NCI-H510A (cell line): ENCODE data around the gene APOL1.
"Not testable (repeated sequence)": the region's sequence is repeated elsewhere in the genome, so short reads cannot be mapped to it uniquely, and the experiment has no call there.

Experiments
- DNase-seq: peaks from one replicate; lab custom pipeline; 2025; lab: John Stamatoyannopoulos, UW

APOL1 gene

GRCh38 chr22:36271231-36271630, 18.3 kb downstream of the APOL1 start:
- DNase-seq, result not testable (repeated sequence)

- DNase-seq, result not testable (repeated sequence)
These were observed 19.0 kb downstream of the APOL1 start for GRCh38 chr22:36271951-36272350.

DNA sequence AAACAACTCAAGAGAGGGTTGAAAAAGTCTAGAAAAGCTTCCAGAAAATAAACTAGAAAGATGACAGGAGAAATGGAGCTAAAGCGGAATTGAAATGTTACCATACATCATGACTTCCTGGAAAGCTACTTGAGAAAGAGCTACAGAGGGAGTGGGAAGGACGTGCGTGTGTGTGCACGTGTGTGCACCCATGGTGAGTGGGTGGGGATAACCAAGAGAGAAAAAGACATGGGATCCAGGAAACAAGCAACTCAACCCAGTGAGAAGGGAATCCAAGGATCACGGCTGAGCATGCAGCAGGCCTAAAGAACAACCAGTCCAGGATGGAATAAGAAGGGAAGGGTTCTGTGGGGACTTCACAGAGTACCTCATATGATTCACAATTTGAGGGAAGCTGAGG, 21.6 kb downstream of the APOL1 start:
- DNase-seq, result no peak

DNA sequence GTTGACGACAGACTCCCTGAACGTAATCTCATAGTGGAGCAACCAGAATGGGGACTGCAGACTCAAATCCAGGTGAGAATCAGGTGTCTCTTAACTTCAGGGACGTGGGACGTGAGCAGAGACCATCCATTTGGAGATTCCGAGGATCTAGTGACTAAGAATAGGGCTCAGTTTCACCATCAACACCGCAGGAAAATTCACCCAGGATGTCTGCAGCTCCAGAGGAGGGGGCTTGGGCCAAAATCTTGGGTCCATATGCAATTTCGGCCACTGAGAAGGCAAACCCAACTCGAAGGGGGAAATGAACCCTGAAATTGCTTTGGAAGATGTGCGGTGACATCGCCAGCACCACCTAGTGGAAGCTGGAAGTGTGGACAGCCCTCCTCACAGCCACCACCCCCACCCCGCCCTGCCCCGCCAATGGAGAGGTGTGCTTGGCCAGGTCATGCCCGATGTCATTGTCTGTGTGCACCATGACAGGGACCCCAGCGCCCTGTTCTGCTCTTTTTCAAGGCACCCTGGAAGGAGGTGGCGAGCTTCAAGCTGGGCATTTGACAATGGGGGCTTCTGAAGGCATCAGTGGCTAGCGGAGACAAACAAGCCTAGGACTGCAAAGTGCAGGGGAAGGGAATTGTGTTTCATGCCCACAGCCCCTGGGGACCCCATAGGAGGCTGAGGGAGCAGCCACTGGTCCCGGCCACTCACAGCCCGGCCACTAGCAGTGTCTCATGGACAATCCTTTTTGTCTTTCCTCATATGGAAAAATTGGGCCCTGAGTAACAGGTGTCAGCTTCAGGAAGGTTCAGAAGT, 24.8 kb downstream of the APOL1 start:
- DNase-seq, result no peak

DNA sequence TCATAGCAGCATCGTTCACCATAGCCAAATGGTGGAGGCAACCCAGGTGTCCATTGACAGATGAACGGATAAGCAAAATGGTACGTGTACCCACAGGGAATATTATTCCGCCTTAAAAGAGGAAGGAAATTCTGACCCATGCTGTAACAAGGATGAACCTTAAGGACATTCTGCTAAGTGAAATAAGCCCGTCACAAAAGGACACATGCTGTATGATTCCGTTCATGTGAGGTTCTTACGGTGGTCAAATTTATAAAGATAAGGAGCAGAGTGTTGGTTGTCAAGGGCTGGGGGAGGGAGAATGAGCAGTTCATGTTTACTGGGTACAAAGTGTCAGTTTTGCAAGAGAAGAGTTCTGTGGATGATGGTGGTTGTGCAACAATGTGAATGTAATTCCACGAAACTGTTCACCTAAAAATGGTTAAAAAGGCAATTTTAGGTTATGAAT, 26.3 kb downstream of the APOL1 start:
- no peak for DNase-seq

GRCh38 chr22:36280379-36280778, 27.4 kb downstream of the APOL1 start:
- DNase-seq, result no peak

- no peak for DNase-seq
These were observed 28.9 kb downstream of the APOL1 start for GRCh38 chr22:36281781-36282327.

DNA sequence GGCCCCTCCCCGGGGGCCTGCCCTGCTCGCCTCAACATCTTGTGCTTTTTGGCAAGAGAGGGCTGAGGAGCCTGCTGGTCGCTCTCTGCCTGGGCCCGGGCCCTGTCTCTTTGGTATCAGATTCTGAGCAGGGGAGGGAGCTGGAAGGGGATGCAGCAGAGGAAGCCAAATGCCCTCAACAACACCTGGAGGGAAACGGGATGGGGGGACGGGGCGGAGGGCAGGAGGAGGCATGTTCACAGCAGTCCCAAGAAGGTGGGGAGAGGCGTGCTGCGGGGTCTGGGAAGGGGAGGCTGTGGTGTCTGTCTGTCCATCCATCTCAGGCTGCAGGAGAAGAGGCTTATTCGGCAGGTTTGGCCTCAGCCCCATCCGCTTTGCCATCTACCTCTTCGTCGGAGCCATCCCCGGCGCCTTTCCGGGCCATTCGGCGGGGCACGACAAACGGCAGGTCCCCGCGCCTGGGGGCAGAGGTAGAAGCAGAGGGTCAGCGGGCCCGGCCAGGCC, 29.4 kb downstream of the APOL1 start:
- no peak for DNase-seq

- DNase-seq, result no peak
These were observed 31.2 kb downstream of the APOL1 start for GRCh38 chr22:36284171-36284571.

- no peak for DNase-seq
These were observed 32.1 kb downstream of the APOL1 start for GRCh38 chr22:36285017-36285416.

DNA sequence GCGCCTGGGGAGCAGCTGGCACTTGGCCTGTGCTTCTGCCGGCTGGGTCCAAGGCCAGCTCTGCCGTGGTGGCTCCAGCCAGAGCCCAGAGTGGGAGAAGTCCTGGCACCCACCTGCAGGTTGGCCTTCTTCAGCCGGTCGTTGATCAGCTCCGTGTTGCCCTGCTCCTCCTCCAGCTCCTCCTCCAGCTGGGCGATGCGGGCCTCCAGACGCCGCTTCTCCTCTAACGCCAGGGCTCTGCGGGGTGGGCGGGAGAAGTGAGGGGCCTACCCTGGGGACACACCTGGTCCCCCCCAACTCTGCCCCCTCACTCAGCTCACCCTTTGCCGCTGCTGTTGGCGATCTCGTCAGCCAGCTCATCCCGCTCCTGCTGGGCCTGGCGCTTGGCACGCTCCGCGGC, 32.6 kb downstream of the APOL1 start:
- no peak for DNase-seq

DNA sequence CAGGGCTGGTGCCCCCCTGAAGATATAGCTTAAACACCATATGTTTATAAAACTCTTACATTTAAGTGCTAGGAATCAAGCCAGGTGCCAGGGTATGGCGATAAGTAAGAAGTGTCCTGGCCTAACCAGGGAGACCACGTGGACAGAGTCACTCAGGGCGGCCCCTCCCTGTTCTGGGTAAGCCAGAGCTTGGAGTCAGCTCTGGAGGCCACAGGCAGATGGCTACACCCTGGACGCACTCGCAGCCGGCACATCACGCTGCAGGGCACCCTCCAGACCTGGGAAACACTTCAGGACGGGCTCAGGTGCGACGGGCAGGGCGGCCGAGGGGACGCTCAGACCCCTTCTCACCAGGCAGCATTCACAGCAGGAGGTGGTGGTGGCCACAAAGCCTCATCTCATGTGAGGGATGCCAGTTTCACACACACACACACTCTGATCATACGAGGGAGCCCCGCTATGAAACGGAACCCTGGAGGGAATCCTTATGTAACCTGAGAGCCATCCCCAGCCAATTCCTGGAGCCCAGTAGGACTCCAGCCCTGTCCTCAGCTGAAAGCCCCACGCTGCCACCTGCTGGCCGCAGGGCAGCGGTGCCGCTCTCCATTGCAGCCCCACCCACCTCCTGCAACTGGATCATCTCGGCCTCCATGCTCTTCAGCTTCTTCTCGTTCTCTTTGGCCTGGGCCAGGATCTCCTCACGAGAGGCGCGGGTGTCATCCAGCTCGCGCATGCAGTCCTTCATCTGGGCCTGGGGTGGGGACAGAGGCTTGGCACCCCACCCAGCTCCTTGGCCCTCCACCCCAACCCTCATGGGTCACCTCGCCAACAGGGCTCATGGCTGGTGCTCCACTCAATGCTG, 33.4 kb downstream of the APOL1 start:
- peak; percentile 29 for DNase-seq

- no peak for DNase-seq
These were observed 35.1 kb downstream of the APOL1 start for GRCh38 chr22:36287881-36288515.

DNA sequence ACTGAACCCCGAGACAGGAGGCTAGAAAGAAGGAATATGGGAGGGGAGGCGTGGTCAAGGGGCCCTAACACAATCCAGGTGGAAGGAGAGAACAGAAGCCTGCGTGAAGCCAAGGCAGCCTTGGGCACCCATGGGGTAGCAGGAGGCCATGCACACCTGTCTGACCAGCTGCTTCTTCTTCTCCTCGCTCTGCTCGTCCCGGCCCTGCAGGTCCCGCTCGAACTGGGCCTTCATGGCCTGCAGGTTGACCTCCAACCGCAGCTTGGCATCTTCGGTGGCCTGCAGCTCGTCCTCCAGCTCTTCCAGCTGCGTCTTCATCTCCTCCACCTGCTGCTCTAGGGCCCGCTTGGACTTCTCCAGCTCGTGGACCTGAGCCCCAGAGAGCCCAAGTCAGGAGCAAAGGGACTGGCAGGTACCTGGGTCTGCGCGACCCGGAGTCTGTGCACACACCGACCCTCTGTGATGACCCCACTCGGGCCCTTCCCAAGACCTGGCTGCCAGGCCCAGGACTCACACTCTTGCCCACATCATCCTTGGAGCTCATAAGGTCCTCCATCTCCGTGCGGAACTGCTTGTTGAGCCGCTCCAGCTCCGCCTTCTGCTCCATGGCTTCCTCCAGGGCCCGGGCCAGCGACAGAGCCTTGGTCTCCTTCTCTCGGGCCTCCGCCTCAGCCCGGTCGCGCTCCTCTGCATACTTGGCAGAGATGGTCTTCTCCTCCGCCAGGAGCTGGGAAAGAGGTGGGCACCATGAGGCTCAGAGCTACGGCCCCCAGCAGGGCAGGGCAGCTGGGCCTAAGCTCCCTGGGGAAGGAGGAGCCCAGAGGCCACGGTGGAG, 35.9 kb downstream of the APOL1 start:
- no peak for DNase-seq

DNA sequence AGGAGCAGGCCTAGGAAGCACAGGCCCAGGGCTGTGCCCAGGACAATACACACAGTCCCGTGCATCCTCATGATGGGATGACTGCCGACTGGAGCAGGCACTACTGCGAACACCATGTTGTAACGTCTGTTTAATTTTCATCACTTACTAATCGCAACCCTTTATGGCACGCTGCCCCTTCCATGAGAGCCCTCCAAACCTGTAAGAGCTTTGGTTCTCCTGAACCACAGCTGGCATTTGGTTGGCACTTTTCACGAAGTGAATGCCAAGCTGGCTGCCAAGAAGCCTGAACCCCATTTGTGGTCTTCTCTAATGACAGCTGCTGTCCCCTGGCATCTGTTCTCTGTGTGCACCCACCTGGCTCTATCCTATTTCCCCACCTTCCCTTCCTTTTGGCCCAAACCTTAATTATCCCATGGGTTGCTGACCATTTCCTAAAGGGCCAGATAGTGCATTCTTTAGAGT, 36.5 kb downstream of the APOL1 start:
- DNase-seq, result no peak

DNA sequence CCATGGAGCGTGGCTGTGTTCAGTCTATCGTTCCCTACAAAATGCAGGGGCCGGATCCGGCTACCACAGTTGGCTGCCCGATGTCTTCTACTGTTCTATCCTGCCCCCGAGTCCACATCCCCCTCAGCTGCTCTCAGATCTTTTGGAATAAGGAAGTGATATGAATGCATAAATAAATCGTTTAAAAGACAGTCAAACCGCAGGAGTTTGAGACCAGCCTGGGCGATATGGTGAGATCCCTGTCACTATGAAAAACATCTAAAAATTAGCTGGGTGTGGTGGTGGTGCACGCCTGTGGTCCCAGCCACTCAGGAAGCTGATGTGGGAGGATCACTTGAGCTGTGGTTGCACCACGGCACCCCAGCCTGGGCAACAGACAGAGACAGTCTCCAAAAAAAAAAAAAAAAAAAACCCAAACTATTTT, 37.0 kb downstream of the APOL1 start:
- not testable (repeated sequence) for DNase-seq

DNA sequence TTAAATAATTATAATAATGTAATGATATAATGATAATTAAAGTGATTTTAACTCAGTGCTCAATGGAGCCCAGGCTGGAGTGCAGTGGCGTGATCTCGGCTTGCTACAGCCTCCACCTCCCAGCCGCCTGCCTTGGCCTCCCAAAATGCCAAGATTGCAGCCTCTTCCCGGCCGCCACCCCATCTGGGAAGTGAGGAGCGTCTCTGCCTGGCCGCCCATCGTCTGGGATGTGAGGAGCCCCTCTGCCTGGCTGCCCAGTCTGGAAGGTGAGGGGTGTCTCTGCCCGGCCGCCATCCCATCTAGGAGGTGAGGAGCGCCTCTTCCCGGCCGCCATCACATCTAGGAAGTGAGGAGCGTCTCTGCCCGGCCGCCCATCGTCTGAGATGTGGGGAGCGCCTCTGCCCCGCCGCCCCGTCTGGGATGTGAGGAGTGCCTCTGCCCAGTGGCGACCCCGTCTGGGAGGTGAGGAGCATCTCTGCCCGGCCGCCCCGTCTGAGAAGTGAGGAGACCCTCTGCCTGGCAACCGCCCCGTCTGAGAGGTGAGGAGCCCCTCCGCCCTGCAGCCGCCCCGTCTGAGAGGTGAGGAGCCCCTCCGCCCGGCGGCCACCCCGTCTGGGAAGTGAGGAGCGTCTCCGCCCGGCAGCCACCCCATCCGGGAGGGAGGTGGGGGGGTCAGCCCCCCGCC, 37.6 kb downstream of the APOL1 start:
- DNase-seq, result not testable (repeated sequence)

- DNase-seq, result no peak
These were observed 39.2 kb downstream of the APOL1 start for GRCh38 chr22:36291831-36292740.

DNA sequence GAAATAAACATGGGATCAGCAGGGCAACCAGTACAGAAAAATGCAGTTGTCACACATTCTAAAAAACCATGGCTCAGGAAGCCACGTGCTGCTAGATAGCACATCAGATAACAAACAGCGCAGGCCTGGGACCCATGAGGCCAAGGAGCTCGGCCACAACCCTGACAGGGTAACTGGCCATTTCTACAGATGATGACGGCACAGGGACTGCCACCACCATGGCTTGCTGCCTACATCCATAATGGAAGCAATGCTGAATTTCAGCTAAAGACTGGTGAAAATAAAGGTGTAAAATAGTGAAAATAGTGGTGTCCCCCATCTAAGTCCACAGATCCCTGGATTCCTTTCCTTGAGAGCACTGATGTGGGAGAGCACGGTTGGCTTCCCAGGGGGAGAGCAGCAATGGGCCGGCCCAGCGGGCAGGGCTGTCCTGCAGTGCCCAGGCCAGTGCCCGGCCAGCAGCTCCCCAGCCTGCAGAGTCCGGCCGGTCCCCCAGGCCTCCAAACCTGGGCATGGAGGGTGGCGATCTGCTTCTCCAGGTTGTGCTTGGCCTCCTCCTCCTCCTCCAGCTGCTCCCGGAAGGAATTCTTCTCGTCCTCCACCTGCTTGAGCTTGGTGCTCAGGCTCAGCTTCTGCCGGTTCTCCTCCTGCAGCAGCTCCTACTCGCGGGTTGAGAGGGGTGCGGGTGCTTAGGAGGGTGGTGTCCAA, 40.0 kb downstream of the APOL1 start:
- no peak for DNase-seq
